Anterior cingulate cortex (tissue), 58 donors: Measurements from ENCODE around the gene SCARB2.
A peak's percentile ranks its signal among the peaks of the same experiment; 100 is the strongest.

Experiments
- DNase-seq, 58 donors: peaks; one replicate each; lab custom pipeline; 2025; lab: John Stamatoyannopoulos, UW

SCARB2 gene

DNA sequence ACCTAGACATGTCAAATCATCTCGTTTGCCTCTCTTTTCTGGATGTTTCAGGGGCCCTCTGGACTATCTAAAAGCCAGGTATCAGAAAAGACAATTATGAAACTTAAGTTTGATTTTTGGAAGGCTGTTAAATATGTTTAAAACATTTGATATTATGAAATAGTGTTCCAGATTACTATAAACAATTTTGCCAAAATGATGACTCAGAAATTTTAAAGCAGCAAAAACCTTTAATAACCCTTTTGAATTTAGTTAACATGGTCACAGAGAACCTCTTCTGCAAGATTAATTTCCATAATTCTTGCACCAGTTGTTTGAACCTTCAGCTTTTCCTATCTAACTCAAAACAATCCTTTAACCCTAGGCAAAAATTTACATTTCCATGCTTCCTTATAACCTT lies 19.1 kb upstream of the SCARB2 start:
- no peak for DNase-seq

DNA sequence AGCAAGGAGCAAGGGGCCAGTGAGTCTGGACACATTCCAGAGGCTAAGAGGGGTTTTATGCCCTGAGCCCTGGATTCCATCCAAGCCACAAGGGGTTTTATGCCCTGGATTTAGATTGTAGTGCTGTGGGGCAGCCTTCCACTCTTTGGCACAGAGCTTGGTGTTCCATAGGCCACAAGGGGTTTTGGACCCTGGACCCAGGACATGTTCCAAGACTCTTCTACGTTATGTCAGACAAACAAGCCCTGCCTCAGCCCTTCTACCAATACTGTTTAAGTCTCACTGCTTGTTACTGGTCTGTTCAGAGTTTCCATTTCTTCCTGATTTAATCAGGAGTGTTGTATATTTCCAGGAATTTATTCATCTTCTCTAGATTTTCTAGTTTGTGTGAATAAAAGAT lies 12.8 kb upstream of the SCARB2 start:
- DNase-seq = no peak

DNA sequence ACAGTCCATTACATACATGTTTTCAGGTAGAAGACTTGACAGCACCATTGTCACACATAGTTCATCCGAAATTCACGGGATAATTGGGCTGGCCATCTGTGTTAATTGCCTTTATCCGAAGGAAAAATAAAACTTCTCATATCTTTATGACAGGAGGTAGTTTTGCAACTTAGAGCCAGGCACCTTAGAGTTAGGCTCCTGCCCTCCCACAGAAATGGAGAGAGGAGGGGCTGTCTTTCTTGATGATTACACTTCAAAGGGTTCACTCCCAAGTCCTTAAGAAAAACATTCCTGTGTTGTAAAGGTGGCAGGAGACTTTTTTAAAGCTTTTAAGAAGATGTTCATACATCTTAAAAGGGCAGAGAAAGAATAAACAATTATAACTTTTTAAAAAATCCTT lies 10.5 kb upstream of the SCARB2 start:
- no peak for DNase-seq

DNA sequence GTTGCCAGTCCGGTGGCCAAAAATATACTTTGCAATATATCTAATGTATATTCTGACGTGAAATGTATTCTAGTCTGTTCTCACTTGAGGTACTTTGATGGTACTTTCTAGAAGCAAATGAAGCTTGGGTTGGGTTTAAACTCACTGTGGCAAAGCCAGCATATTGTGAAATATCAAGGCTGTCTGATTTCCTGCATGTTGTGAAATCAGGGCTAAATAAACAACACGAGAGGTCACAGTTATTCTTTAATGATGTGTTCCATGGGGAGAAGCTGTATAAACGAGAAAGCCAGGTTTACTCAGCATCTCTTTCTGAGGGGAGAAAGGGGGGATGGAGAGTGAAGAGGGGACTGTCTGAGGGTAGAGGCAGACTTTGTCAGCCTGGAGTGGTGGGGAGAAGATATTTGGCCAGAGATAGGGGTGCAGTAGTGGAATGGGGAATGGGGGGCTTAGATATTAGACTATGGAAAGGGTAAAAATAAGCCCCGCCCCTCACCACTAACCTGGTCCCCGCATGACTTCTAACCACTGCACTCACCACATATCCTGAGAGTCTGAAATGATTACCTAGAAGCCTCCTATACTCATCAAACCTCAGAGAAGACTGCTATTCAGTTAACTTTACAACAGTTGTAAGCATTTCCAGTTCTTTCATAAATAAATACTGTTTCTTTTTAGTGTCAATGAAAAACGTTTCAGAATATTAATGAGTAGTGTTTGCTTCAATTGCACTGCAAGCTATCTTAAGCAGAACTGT lies 5.9 kb upstream of the SCARB2 start:
- no peak for DNase-seq

DNA sequence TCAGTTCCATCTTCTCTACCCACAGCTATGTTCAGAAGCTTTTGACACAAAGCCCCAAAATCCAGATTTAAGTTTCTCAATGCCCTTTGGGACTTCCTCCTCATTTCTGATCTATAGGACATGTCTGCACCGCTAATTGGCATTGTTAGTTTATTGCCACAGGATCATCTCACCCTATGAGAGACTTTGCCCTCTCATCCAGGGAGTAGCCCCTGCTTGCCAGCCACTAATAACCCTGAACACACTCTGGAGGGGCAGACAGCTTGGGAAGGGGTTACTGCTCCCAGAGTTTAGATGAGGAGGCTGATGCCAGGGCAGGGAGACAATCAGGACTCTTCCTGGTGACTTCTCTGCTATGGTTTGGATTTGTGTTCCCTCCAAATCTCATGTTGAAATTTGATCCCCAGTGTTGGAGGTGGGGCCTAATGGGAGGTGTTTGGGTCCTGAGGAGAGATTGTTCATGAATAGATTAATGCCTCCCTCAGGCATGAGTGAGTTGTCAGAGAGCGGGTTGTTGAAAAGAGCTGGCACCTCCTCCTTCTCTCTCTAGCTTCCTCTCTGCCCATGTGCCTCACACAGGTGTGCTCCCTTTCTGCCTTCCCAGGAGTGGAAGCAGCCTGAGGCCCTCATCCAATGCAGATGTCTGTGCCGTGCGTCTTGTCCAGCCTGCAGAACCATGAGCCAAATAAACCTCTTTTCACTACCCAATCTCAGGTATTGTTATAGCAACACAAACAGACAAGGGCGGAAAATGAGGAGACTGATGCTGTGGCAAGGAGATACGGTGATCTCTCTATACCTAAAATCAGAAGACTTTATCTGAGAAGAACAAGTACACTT lies 3.6 kb upstream of the SCARB2 start:
- no peak for DNase-seq

DNA sequence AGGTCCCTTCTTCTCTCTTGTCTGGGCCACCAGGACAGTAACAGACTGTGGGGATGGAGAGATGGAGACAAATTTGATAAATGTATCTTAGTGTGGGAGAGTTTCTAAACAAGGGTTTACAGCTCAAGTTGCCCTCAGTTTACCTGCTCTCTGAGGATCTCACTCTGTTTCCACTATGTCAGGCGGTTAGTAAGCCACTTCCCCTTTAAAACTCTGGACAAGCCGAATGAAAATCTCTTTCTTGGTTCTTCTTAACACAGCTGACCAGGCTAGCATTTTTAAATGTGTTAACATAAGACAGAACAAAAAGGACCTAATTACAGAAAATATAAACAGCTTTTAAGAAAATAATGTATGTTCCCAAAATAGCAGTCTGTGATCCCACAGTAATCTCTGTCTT lies 2.9 kb upstream of the SCARB2 start:
- DNase-seq = peak in 1 of 58 donors; percentile 5

DNA sequence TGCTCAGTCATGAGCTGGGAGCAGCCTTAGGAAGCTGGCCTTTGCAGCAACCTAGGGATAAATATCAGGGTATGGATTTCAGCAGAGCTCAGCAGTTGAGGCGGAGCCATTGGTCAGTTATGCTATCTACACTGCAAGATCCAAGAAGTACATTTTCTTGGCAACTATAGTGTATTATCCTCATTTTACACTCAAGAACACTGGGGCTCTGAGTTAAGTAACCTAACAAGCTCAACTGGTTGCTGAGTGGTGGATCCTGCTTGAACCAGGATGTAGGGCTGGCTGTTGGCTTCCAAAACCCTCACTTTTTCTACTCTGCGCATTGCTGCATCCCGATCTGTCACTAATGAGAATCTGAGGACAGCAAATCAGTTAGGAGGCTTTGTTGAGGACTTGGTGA lies 1.5 kb upstream of the SCARB2 start:
- no peak for DNase-seq

DNA sequence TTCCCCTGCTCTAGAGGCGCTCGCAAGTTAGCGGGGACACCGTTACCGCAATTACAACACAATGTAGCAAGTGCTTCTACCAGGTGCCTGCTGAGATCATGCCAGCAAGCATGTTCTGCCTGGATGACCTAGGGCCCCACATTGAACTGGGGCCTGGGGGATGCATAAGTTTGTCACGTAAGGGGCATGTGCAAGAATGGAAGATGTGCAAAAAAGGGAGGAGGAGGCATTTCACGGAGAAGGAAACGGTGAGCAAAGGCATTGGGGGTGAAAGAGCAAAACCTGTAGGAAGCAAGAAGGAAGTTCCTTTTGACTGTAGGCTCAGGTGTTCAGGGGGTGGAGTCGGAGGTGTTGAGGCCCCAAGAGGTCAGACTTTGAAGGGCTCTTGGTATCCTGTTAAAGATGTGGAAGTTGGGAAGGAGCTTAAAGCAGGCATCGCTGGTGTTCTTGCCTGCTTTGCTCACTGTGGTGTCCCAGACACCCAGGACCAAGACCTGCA lies 602 bp upstream of the SCARB2 start:
- peak in 1 of 58 donors; percentile 57 for DNase-seq

DNA sequence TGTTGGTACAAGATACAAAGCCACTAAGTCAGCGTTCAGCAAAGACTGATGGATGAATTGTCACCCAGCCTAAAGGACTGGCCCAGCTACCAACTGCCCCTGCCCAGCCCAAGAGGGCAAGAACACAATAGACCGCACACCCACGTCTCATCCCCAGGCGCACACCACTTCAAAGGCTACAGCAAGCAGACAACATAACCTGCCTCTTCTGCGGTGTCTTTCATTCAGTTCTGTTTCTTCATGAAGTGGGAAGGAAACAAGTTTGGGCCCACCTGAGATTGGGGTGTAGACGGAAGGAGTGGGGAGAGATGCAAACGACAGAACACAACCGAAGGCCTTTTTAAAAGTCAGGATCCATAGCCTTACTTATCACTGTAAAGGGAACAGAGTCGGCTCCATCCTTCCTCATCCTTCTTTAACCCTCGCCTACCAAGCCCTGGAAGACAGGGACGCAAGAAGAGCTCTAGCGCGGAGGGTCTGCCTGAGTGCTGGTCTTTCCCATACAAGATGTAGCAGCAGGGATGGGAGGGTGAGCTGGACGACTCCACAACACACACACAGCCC lies 691 bp downstream of the SCARB2 start:
- DNase-seq = peak in 24 of 58 donors; percentile 4 to 77 (median 44)

DNA sequence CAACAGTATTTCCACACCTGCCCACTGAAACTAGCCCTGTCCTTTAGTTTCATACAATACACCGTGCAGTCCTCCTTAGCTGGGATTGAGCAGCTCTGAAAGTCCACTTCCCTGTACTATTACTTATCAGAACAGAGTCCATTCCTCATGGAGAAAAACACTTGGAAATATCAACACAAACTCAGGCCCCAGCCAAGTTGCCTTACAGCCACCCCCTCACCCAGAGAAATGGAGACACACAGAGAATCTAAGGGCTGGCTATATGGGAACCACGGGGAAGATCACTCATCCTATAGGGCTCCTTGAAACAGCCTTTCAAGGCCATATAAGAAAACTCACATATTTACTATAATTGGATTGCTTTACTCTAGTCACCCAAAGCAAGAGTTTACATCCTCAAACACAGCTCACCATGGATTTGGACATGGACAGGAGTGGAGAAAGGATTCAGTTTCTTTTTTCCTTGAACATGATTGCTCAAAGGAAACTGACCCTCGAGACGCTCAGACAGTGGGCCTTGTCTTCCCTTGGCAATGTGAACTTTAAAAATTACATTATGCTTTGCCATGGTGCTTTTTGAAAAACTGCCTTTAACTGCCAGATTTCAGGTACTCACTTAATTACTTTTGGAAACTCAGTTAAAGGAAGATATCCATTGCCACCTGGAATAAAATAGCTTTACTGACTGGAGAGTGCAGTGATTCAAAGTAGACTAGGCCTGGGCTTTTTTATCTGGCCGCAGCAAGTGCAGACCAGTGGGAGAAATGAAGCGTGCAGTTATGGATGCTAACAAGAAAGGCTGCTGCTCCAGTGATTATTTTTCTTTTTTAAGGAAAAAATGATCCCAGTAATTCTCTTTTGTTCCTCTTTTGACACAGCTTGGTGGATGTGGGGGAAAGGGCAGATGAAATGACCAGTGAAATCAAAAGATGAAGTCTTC lies 1.6 kb downstream of the SCARB2 start:
- no peak for DNase-seq

DNA sequence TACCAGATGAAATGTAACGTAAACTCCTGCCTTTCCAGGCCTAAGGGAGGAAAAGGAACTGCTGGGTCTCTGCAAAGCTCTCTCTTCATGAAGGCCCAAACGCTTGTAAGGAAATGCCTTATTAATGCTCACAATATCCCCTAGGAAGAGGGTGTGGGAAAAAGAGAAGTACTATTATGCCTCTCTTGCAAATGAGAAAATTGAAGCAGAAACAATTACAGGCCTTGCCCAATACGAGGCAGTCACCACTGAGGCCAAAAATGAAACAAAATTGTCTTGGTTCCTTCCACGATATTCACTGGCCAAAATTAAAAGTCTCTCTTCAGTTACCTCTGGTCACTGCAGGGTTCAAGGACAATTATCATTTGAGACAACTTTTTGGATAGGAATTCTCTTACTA lies 3.2 kb downstream of the SCARB2 start:
- peak in 1 of 58 donors; percentile 10 for DNase-seq

DNA sequence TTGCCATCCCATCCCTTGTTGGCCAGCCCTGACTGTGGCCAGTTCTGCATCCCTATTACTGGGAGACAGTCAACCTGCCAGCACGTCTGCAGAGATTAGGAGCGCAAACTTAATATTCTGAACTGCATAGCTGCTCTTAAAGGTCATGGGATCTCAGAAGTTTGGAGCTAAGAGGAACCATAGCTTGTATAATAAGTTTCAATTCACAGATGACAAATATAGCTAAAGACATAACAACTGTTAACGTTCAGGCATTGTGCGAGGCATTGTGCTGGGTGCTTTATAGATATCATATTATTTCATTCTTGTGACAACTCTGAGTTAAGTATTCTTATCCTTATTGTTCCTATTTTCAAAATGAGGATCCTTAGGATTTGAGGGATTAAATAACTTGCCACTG lies 3.7 kb downstream of the SCARB2 start:
- no peak for DNase-seq

DNA sequence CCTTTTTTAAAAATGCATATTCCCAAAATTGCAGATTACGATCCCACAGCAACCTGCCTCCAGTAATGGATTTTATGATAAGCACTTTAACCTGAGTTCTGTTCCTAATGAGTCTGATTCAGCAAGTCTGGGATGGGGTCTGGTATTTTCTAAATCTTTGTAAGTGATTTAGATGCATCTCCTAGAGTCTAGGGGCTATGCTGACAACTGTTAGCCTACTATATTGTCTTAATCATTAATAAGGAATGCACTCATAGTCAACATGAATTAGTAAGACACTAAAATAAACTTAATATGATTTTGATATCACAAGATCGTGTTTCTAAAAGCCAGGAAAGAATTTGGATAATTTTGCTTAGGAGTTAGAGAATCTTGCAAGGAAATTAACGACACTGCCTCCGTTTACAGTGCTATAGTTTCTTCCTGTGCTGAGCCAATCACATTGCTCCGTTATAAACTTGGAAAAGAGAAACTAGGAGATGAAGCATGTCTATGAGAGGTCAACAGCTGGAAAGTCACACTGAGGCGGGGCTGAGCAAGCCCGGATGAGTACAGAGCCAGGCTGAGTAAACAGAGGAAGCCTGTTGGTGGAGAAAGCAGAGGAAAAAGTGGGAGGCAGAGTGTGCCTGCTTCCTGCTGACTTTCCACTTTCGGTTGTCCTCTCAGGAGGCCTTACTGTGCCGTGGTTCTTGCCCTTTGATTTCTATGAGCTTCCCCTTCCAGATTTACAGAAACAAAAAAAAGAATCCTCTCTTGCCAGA lies 5.4 kb downstream of the SCARB2 start:
- peak in 52 of 58 donors; percentile 11 to 83 (median 54) for DNase-seq

DNA sequence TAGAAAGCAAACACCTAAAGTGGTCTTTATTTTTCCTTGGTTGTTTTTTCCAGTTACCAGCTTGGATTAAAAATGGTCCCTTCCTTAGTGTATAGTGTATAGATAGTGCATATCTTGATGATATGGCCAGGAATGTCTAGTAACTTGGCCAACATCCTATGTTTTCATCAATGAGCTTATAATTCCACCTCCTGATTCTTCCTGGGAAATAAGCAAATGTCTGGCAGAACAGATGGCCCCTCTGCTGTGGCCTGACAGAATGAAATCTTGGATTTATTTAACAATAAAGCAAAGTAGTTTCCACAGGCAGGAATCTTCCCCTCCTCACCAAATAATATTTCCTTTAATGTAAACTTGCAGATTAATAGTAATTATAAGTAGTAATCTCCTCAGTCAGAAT lies 6.1 kb downstream of the SCARB2 start:
- peak in 1 of 58 donors; percentile 14 for DNase-seq

DNA sequence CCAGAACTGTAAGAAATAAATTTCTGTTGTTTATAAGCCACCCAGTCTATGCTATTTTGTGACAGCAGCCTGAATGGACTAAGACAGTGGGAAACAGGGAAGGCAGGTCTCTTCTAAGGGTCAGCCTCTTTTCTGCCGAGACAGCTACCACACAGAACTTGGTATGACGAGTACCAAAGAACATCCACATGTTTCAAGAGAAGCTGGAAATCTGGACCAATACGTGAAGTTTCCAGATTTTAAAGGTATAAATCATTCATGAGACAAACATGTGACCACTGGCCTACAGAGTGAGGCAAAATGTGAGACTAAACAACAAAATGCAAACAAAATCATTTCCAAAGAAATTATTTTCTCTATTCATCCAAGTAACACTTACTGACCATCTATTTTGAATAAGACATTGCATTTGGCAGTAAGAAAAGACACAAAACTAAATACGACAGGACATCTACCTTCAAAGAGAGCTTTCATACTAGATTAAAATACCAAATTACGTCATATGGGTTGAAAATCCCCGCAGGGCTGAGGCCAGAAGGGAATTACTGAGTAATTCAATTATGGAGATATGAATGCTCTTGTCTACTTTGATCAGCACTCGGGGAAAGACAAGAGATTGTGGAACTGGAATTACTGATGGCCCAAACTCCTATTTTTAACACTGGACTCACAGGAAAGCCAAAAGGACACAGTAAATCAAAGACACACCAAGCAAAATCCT lies 7.2 kb downstream of the SCARB2 start:
- DNase-seq = peak in 2 of 58 donors; percentile 16 to 27

DNA sequence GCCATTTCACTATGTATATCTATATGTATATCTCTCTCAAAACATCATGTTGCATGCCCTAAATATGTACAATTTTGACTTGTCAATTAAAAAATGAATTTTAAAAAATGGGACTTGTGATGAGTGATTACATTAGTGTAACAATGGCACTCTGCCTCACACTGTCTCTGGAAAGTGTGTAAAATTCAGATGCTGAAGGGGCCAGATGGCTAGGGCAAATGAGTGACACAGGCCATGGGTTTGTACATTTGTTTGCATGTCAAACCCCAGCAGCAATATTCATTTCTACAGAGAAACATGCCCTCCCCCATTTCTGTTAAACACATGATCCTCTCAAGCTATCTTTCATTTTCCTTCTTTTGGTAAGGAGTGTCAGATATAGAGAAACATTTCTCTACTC lies 8.1 kb downstream of the SCARB2 start:
- DNase-seq = no peak

DNA sequence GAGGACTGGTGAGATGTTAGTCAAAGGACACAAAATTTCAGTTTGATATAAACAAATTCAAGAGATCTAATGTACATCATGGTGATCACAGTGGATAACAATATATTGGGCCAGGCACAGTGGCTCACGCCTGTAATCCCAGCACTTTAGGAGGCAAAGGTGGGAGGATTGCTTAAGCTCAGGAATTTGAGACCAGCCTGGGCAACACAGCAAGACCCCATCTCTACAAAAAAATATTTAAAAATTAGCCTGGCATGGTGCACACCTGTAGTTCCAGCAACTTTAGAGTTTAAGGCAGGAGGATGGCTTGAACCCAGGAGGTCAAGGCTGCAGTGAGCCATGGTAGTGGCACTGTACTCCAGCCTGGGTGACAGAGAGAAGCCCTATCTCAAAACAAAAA lies 8.7 kb downstream of the SCARB2 start:
- no peak for DNase-seq

DNA sequence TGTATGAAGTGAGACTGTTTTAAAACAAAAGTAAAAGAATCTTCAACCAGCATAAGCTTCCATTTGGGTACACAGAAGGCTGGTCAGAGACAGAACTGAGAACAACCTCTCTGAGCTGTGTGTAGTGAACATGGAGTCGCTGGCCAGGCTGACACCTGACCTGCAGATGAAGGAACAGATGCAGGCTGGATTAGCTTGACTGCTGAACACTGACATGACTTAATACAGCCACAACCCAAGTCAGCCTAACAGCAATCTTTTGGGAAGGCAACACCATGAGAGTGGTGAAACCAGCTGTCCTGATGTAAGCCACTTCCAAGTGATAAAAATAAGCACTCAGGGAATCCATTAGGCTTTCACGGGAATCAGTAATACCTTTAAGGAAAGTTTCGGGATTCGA lies 10.1 kb downstream of the SCARB2 start:
- DNase-seq = no peak

DNA sequence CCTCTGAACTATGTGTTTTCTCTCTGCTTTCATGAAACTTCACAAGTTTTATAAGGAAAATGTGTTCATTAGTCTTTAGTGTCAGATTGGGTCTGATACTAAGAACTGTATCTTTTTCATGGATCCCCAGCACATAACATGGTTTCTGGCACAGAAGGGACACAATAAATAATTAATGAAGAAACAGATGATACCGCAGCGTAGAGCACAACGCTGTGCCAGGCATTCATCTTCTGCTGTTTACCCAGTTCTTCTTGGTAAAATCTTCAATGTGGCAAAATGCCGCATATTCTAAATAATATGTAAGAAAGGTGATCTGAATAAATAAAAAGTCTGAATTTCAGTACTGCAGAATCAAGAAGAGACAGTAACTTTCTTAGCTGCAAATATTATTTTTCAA lies 12.3 kb downstream of the SCARB2 start:
- DNase-seq = no peak
